Fibroblast of skin of left biceps (primary cell): ENCODE results near the gene MTA2.

Experiments used
- DNase-seq, 2 experiments: peaks; one replicate each; pipeline ENCODE4 v3.0.0-alpha.2; 2013; ENCODE audit warnings: low read depth in 2 of 2

Gene MTA2

GRCh38 chr11:62546929-62547625 lies 54.6 kb downstream of the MTA2 start:
- no peak for DNase-seq

DNA sequence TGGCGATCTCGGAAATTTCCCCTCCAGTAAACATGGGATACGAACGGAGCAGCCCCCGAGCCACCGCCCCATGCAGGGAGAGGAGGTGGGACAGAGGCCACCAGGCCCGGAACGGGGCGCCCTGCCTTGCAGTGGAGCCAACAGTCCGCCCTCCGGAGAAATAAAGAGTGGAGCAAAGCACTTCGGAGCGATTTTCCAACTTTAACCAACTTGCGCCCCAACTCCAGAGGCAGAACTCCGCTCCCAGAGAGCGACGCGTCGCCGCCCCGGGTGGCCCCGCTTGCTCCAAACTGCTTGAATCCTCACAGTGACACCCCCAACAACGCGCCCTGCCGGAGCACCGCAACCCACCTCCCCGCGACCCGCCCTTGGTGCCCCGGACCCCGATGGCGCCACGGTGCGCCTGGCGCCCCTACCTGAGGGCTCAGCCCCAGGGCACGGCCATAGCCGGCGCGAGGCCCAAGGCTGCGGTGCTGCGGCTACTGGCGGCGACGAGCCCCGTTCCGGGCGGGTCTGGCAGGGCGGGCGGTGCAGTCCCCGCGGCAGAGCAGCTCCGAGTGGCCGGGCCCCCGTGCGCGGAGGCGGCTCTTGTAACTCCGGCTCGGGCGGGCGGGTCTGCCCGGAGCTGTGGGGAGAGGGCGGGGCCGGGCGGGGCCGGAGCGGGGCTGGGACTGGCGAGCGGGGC lies 55.3 kb downstream of the MTA2 start, which contains the start of gene AHNAK:
Gene AHNAK, minus strand, starts transcription at position 563 of the 685 bp plus-strand sequence. CDS start 10,708 bp downstream, outside the sequence.
- no peak for DNase-seq

- DNase-seq = peak; percentile 95 to 96
Observed at GRCh38 chr11:62545437-62546243, 56.0 kb downstream of the MTA2 start.

GRCh38 chr11:62544581-62545436 lies 56.9 kb downstream of the MTA2 start:
- no peak for DNase-seq

DNA sequence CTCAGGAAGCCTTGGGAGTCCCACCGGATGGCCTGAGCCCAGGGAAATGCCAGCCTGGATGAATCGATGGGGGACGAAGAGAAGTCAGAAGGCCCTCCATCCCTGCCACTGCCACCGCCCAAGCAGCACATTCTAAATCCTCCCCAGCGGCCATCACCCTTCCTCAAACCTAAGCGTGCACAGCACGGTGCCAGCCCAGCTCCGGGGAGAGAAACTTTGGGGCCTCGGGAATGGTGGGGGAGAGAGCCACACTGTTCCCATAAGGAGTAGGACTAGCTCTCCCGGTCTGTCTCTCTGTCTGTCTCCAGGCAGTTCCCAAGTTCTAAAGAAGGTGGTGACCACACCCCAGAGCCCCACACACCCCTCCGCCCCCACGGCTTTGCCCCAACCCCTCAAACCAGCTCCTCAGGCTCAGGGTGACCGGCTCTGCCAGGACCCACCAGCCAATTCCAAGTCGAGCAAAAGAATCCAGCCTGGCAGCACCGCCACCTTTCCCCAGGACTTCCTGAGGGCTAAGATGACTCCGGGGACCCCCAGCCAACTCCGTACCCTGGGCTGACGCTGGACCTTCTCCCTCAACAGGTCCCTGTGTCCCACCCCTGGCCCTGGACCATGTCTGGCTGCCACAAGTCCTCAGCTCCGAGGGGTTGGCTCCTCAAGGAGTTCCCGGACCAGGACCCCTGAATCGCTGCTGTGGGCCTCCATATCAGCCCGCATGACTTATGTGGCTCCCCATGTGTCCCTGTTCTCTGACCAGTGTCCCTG lies 57.8 kb downstream of the MTA2 start:
- DNase-seq = no peak
